ENCODE measurements around the gene NQO1. TPM values are rescaled to one million over a fixed set of nuclear protein-coding genes. Genes with fewer than 3 reads are reported as not detected.

Gene NQO1
- total RNA-seq, 1 experiment from 2014 or later: 251 TPM

DNA sequence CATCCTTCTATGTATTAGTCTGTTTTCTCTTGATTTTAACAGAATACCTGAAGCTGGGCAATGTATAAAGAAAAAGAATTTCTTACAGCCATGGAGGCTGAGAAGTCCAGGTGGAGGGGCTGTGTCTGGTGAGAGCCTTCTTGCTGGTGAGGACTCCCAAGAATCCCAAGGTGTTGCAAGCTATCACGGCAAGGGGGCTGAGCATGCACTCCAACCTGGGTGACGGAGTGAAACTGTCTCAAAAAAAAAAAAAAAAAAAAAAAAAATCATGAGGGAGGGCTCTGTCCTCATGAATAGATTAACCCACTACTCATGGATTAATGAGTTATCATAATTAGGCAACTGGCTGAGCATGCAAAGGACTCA, 19.4 kb downstream of the NQO1 start:
- H3F3A ChIP-seq (ENCODE audit: low read length, unreplicated experiment): no peaks in the 10 kb centered on the region
- no peaks in the 10 kb centered on the region for H3K9me2 ChIP-seq (replicated peaks; ENCODE audit: low read length)
- ChIA-PET CTCF (no interaction called here), POLR2A (ENCODE audit: unreplicated experiment) (no interaction called here)
- no peak overlapping the region for H3K27ac ChIP-seq (ENCODE audit: low read length)
- no peaks in the 10 kb centered on the region for H3K9me3 ChIP-seq (ENCODE audit: low read length)
- no peak overlapping the region for H3K9ac ChIP-seq (ENCODE audit: low read length)
- BruUV-seq (replicated peaks): no TSS peak
- peaks cover 8% of the 10 kb centered on the region for H3K4me1 ChIP-seq (ENCODE audit: insufficient read depth, low read length)
- intact Hi-C loops (cut with micrococcal nuclease): loop anchor here (5.0 kb wide), 1 partner anchor 310 kb away; no protein-coding TSS in a partner anchor
- no peak overlapping the region for H2AFZ ChIP-seq (ENCODE audit: low read length)
- ATAC-seq: no peak
- TF ChIP-seq CTCF (conservative IDR thresholded peaks at IDR 0.05; ENCODE audit: low read depth, low read length): no peak
- TF ChIP-seq EZH2phosphoT487 (IDR thresholded peaks at IDR 0.05; ENCODE audit: borderline replicate concordance, low read length): no peak
- TF ChIP-seq EZH2 (IDR thresholded peaks at IDR 0.05; ENCODE audit: low read length, unreplicated experiment): no peak
- H3K27me3 ChIP-seq (ENCODE audit: low read length): no peaks in the 10 kb centered on the region
- no peak overlapping the region for H3K4me2 ChIP-seq (ENCODE audit: low read length)
- no peaks in the 10 kb centered on the region for H3K79me2 ChIP-seq (ENCODE audit: low read length)
- no peak overlapping the region for H3K4me3 ChIP-seq (ENCODE audit: low read length)
- H3K36me3 ChIP-seq (ENCODE audit: low read depth, low read length): peaks cover 16% of the 10 kb centered on the region; the same call in 1 of the 2 replicates
- no peaks in the 10 kb centered on the region for H4K20me1 ChIP-seq (ENCODE audit: low read length)
- no peak for DNase-seq

- TF ChIP-seq EZH2phosphoT487 (IDR thresholded peaks at IDR 0.05; ENCODE audit: borderline replicate concordance, low read length) (no peak), CTCF (conservative IDR thresholded peaks at IDR 0.05; ENCODE audit: low read depth, low read length) (no peak), EZH2 (IDR thresholded peaks at IDR 0.05; ENCODE audit: low read length, unreplicated experiment) (no peak)
- no peak overlapping the region for H3K4me2 ChIP-seq (ENCODE audit: low read length)
- no peaks in the 10 kb centered on the region for H3K9me2 ChIP-seq (replicated peaks; ENCODE audit: low read length)
- intact Hi-C loops (cut with micrococcal nuclease): loop anchor here (5.0 kb wide), 1 partner anchor 309 kb away; no protein-coding TSS in a partner anchor
- no peak overlapping the region for H3K4me3 ChIP-seq (ENCODE audit: low read length)
- DNase-seq (peak; percentile 59), ATAC-seq (peak; percentile 51; the same call in 1 of the 2 replicates)
- no peak overlapping the region for H3K9ac ChIP-seq (ENCODE audit: low read length)
- H2AFZ ChIP-seq (ENCODE audit: low read length): no peak overlapping the region
- peaks cover 8% of the 10 kb centered on the region for H3K4me1 ChIP-seq (ENCODE audit: insufficient read depth, low read length)
- H3K36me3 ChIP-seq (ENCODE audit: low read depth, low read length): peaks cover 15% of the 10 kb centered on the region; the same call in 1 of the 2 replicates
- H3K9me3 ChIP-seq (ENCODE audit: low read length): no peaks in the 10 kb centered on the region
- no peaks in the 10 kb centered on the region for H4K20me1 ChIP-seq (ENCODE audit: low read length)
- H3F3A ChIP-seq (ENCODE audit: low read length, unreplicated experiment): no peaks in the 10 kb centered on the region
- no peaks in the 10 kb centered on the region for H3K27me3 ChIP-seq (ENCODE audit: low read length)
- ChIA-PET CTCF (no interaction called here), POLR2A (ENCODE audit: unreplicated experiment) (no interaction called here)
- no peaks in the 10 kb centered on the region for H3K79me2 ChIP-seq (ENCODE audit: low read length)
- H3K27ac ChIP-seq (ENCODE audit: low read length): no peak overlapping the region
- BruUV-seq (replicated peaks): no TSS peak
Measured at GRCh38 chr16:69706256-69706974, 19.9 kb downstream of the NQO1 start.

DNA sequence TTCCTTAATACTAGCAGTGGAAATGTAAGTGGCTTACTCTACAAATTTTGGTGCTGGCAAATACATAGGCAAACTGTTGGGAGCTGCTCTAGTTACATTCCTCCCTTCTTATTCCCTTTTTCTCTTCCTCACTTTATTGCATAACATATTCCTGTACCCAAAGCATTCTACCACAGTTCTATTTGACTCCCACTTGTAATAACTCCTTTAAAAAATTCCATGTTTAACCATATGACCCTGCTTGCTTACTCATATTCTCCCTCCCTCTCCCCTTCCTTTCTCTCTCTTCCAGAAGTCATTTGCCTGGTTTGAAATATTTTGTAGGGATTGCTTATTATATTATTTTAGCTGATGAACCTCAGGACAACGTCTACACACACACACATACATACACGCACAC, 22.7 kb downstream of the NQO1 start:
- Histone ChIP-seq H3K4me3 (ENCODE audit: low read length) (no peak overlapping the region), H3K36me3 (ENCODE audit: low read depth, low read length) (peaks cover 12% of the 10 kb centered on the region; the same call in 1 of the 2 replicates), H3K79me2 (ENCODE audit: low read length) (no peaks in the 10 kb centered on the region), H3K9me2 (replicated peaks; ENCODE audit: low read length) (no peaks in the 10 kb centered on the region), H2AFZ (ENCODE audit: low read length) (no peak overlapping the region), H3K9ac (ENCODE audit: low read length) (no peak overlapping the region), H3K4me2 (ENCODE audit: low read length) (no peak overlapping the region), H3K4me1 (ENCODE audit: insufficient read depth, low read length) (peaks cover 8% of the 10 kb centered on the region), H3K27me3 (ENCODE audit: low read length) (no peaks in the 10 kb centered on the region), H4K20me1 (ENCODE audit: low read length) (no peaks in the 10 kb centered on the region), H3K27ac (ENCODE audit: low read length) (no peak overlapping the region), H3K9me3 (ENCODE audit: low read length) (no peaks in the 10 kb centered on the region), H3F3A (ENCODE audit: low read length, unreplicated experiment) (no peaks in the 10 kb centered on the region)
- CTCF ChIA-PET: no interaction called here
- BruUV-seq (replicated peaks): no TSS peak
- ATAC-seq (no peak), DNase-seq (no peak)
- POLR2A ChIA-PET (ENCODE audit: unreplicated experiment): no interaction called here
- TF ChIP-seq EZH2phosphoT487 (IDR thresholded peaks at IDR 0.05; ENCODE audit: borderline replicate concordance, low read length): no peak
- no peak for TF ChIP-seq EZH2 (IDR thresholded peaks at IDR 0.05; ENCODE audit: low read length, unreplicated experiment)
- no peak for TF ChIP-seq CTCF (conservative IDR thresholded peaks at IDR 0.05; ENCODE audit: low read depth, low read length)
- intact Hi-C loops (cut with micrococcal nuclease): no loop called here
